Ectodermal cell (in vitro differentiated cells): ENCODE data around the gene UST.

Source experiments
- H3K27ac ChIP-seq: 2 replicates; pipeline ENCODE4 v1.7.0; 2013; ENCODE audit warnings: mild to moderate bottlenecking, low read depth, low read length; ENCODE audit not compliant: insufficient read depth, poor library complexity, severe bottlenecking
- H3K27me3 ChIP-seq: 2 replicates; pipeline ENCODE4 v1.7.0; 2013; ENCODE audit warnings: mild to moderate bottlenecking, low read length; ENCODE audit not compliant: insufficient read depth, control insufficient read depth, poor library complexity, severe bottlenecking
- H3K36me3 ChIP-seq: one replicate; pipeline ENCODE4 v1.7.0; 2013; ENCODE audit warnings: low read length; ENCODE audit not compliant: control insufficient read depth, insufficient read depth
- H3K4me1 ChIP-seq: one replicate; pipeline ENCODE4 v1.7.0; 2013; ENCODE audit warnings: low read length; ENCODE audit not compliant: control insufficient read depth, insufficient read depth
- H3K4me3 ChIP-seq: 2 replicates; pipeline ENCODE4 v1.7.0; 2013; ENCODE audit warnings: low read depth, low read length, control low read depth; ENCODE audit not compliant: insufficient read depth
- H3K9me3 ChIP-seq: 2 replicates; pipeline ENCODE4 v1.7.0; 2013; ENCODE audit warnings: mild to moderate bottlenecking, low read length, moderate library complexity; ENCODE audit not compliant: control insufficient read depth
- WGBS, 2 experiments: methylation state at CpG; one replicate each; pipeline ENCODE4 v1.1.7; 2013; ENCODE audit warnings: missing lambda C conversion rate in 2 of 2; 5-methylcytosine and 5-hydroxymethylcytosine counted together

UST gene

GRCh38 chr6:148829415-148830101, 82.7 kb downstream of the UST start:
- Histone ChIP-seq H3K4me1 (peaks cover 5% of the 10 kb centered on the region), H3K36me3 (no peaks in the 10 kb centered on the region), H3K4me3 (no peak overlapping the region), H3K27me3 (no peaks in the 10 kb centered on the region), H3K9me3 (no peaks in the 10 kb centered on the region), H3K27ac (no peak overlapping the region)
- 96 to 98% methylated on average over 2 to 3 of the region's 4 CpGs for WGBS, 2 experiments

GRCh38 chr6:148830614-148831013, 83.8 kb downstream of the UST start:
- WGBS, 2 experiments = 91 to 94% methylated on average over 2 to 3 of the region's 3 CpGs
- H3K4me1 ChIP-seq = peaks cover 5% of the 10 kb centered on the region
- H3K27me3 ChIP-seq = no peaks in the 10 kb centered on the region
- H3K4me3 ChIP-seq = no peak overlapping the region
- no peak overlapping the region for H3K27ac ChIP-seq
- H3K36me3 ChIP-seq = no peaks in the 10 kb centered on the region
- H3K9me3 ChIP-seq = no peaks in the 10 kb centered on the region

GRCh38 chr6:148831064-148831463, 84.2 kb downstream of the UST start:
- Histone ChIP-seq H3K4me3 (no peak overlapping the region), H3K9me3 (no peaks in the 10 kb centered on the region), H3K27me3 (no peaks in the 10 kb centered on the region), H3K36me3 (no peaks in the 10 kb centered on the region), H3K27ac (no peak overlapping the region), H3K4me1 (peaks cover 5% of the 10 kb centered on the region)
- 92 to 97% methylated on average over 5 of the region's 6 CpGs for WGBS, 2 experiments

- WGBS, 2 experiments = 96 to 97% methylated on average over 5 of the region's 5 CpGs
Observed at GRCh38 chr6:148831531-148831930, 84.7 kb downstream of the UST start.

GRCh38 chr6:148835920-148836441, 89.2 kb downstream of the UST start:
- Histone ChIP-seq H3K27me3 (no peaks in the 10 kb centered on the region), H3K4me1 (peaks cover 4% of the 10 kb centered on the region), H3K27ac (no peak overlapping the region), H3K9me3 (no peaks in the 10 kb centered on the region), H3K4me3 (no peak overlapping the region), H3K36me3 (no peaks in the 10 kb centered on the region)
- WGBS, 2 experiments = 95% methylated on average over 7 of the region's 7 CpGs

More at GRCh38 chr6:148831531-148831930, 84.7 kb downstream of the UST start:
- peaks cover 5% of the 10 kb centered on the region for H3K4me1 ChIP-seq
- no peak overlapping the region for H3K4me3 ChIP-seq
- H3K27ac ChIP-seq = no peak overlapping the region
- no peaks in the 10 kb centered on the region for H3K27me3 ChIP-seq
- no peaks in the 10 kb centered on the region for H3K9me3 ChIP-seq
- H3K36me3 ChIP-seq = no peaks in the 10 kb centered on the region

GRCh38 chr6:148836751-148837150, 89.9 kb downstream of the UST start:
- Histone ChIP-seq H3K4me3 (no peak overlapping the region), H3K36me3 (no peaks in the 10 kb centered on the region), H3K9me3 (no peaks in the 10 kb centered on the region), H3K27ac (no peak overlapping the region), H3K27me3 (no peaks in the 10 kb centered on the region), H3K4me1 (no peaks in the 10 kb centered on the region)
- WGBS, 2 experiments = 95 to 98% methylated on average over 1 to 2 of the region's 2 CpGs

- no peaks in the 10 kb centered on the region for H3K9me3 ChIP-seq
- WGBS, 2 experiments = 93 to 96% methylated on average over 5 of the region's 5 CpGs
- H3K36me3 ChIP-seq = no peaks in the 10 kb centered on the region
Observed at GRCh38 chr6:148837941-148838340, 91.1 kb downstream of the UST start.

GRCh38 chr6:148839044-148839443, 92.2 kb downstream of the UST start:
- 87 to 88% methylated on average over 3 of the region's 3 CpGs for WGBS, 2 experiments
- Histone ChIP-seq H3K27me3 (no peaks in the 10 kb centered on the region), H3K27ac (no peak overlapping the region), H3K9me3 (no peaks in the 10 kb centered on the region), H3K4me1 (no peaks in the 10 kb centered on the region), H3K4me3 (no peak overlapping the region), H3K36me3 (no peaks in the 10 kb centered on the region)

More at GRCh38 chr6:148837941-148838340, 91.1 kb downstream of the UST start:
- Histone ChIP-seq H3K27ac (no peak overlapping the region), H3K4me3 (no peak overlapping the region), H3K4me1 (no peaks in the 10 kb centered on the region), H3K27me3 (no peaks in the 10 kb centered on the region)

- H3K4me3 ChIP-seq = no peak overlapping the region
- no peaks in the 10 kb centered on the region for H3K9me3 ChIP-seq
- H3K36me3 ChIP-seq = no peaks in the 10 kb centered on the region
- H3K4me1 ChIP-seq = no peaks in the 10 kb centered on the region
- 90 to 91% methylated on average over 4 to 5 of the region's 5 CpGs for WGBS, 2 experiments
- no peak overlapping the region for H3K27ac ChIP-seq
- no peaks in the 10 kb centered on the region for H3K27me3 ChIP-seq
Observed at GRCh38 chr6:148840256-148840655, 93.4 kb downstream of the UST start.

GRCh38 chr6:148842296-148843019, 95.6 kb downstream of the UST start:
- no peaks in the 10 kb centered on the region for H3K4me1 ChIP-seq
- no peaks in the 10 kb centered on the region for H3K27me3 ChIP-seq
- H3K4me3 ChIP-seq = no peak overlapping the region
- H3K36me3 ChIP-seq = no peaks in the 10 kb centered on the region
- WGBS, 2 experiments = 93 to 94% methylated on average over 12 of the region's 12 CpGs
- no peaks in the 10 kb centered on the region for H3K9me3 ChIP-seq
- H3K27ac ChIP-seq = no peak overlapping the region
